ENCODE measurements around the gene SMIM44.
"Not testable (repeated sequence)": the region's sequence is repeated elsewhere in the genome, so short reads cannot be mapped to it uniquely, and the experiment has no call there.

Gene SMIM44

DNA sequence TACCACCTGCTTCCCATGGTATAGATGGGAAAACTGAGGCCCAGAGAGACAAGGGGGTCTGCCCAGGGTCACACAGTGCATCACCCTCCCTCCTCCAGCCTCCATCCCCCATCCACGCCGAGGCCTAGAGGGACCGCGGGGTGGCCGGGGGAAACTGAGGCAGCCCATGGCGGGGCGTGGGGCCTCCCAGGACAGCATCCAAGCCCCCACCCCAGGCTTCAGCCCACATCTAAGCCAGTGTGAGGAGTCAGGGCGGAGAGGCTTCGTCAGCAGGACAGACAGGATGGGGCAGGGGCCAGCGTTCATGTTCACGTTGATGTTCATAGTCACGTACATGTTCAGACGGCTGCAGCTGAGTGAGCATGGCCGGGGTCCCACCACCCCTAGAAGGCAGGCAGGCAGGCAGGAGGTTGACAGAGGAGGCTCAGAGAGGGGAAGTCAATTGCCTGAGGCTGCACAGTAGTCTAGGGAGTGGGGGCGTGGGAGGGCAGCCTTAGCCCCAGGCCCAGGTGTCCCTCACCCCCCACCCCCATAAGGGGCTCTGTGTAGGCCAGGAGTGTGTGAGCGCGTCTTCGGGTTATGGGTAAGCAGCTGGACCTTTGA is 26.2 kb downstream of the SMIM44 start:
- DNase-seq, result no peak

DNA sequence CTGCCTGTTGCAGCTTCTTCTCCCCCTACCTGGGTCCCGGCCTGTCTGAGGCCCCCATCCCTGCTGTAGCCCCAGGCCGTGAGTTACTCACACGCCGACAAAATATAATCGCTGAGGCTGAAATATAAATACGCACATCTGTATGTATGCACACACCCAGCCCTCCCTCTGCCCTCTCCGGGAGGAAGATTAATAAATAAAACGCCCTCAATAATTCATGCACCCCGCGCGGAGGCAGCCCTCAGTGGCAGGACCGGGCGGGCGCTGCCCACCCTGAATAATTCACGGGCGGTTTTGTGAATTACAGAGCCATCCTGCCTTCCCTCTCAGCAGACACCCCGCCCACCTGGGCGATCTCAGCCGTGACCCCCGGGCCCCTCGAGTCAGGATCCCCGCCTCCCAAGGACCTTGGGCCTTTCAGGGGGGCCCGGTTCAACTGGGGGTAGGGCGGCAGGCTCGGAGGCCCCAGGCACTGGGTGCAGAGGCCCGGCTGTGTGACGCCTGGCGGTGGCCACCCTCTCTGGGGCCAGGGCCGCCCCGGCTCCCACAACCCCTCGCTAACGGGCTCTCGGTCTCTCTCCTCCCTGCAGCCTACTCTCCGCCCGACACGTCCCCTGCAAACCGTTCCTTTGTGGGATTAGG is 27.2 kb downstream of the SMIM44 start:
- DNase-seq, result no peak

GRCh38 chr19:3455393-3455955 is 27.8 kb downstream of the SMIM44 start:
- no peak for DNase-seq

DNA sequence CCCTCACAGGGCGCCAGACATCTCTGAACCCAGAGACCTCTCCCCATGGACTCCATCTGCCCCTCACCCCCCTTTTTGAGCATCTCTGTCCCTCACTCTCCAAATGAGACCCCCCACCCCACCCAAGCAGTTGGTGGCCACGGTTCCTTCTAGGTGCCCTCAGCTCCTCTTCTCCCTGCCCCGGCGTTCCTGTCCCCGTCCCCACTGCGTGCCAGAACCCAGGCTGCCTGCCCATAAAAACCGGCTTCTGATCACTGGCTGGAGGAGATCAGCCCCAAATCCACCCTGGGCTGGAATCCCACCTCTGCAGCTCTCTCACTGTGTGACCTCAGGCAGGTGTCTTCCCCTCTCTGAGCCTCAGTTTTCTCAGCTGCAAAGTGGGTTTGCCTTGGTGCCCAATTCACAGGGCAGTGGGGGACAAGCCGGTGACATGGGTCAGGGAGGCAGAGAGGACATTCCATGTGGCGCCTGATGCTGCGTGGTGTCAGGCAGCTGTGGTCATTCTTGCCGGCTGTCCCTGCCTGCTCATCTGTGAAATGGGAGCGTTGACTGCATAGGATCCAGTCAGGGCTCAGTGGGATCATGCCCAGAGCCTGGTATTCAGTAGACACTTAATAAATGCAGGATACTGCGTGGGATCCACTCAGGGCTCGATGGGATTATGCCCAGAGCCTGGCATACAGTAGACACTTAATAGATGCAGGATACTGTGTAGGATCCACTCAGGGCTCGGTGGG is 28.4 kb downstream of the SMIM44 start:
- DNase-seq, result no peak

DNA sequence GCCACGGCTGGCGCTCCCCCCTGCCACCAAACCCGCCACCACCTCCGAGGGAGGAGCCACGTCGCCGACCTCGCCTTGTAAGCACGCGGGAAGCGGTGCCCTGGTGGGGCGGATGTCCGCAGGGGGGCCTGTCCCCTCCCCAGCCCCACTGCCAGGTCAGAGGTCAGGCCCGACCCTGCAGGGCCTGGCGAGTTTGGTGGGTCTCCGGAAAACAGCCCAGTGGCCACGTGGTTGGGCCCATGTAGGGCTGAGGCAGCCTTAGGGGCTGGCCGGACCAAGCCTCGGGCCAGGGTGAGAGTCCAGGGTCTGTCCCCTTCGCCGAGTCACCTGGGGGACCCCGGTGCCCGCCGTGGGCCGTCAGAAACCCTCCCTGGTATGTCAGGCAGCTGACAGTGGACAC is 29.4 kb downstream of the SMIM44 start:
- no peak for DNase-seq

GRCh38 chr19:3452942-3453214 is 30.4 kb downstream of the SMIM44 start:
- not testable (repeated sequence) for DNase-seq

DNA sequence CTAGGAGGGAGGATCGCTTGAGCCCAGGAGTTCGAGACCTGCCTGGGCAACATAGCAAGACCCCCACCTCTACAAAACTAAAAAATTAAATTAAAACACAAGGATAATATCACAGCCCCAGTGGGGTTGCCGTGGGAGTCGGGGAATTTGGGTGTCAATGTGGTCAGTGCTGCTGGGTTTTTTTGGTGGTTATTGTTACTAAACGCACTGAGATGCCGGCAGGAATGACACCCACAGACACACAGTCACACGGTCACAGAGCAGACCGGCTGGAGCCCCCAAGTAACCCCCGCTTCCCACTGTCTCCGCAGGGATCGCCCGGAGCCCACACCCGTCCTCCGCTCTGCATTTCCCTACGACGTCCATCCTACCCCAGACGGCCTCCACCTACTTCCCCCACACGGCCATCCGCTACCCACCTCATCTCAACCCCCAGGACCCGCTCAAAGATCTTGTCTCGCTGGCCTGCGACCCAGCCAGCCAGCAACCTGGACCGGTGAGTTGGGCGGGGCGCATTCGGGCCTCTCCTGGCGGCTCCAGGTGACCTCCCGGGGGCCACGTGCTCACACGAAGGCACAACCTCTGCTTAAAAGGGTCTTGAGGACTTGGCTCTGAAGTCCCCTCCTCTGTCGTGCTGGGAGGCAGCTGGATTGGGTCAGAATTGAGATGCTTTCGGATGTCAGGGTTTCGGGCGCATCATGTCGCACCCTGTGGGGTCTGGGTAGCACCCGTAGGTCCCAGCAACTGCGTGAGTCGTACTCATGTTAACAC is 30.9 kb downstream of the SMIM44 start:
- no peak for DNase-seq

GRCh38 chr19:3451451-3451866 is 31.8 kb downstream of the SMIM44 start:
- no peak for DNase-seq

- DNase-seq, result no peak
These were observed 32.3 kb downstream of the SMIM44 start for GRCh38 chr19:3450796-3451411.

GRCh38 chr19:3448616-3449334 is 34.5 kb downstream of the SMIM44 start:
- no peak for DNase-seq

DNA sequence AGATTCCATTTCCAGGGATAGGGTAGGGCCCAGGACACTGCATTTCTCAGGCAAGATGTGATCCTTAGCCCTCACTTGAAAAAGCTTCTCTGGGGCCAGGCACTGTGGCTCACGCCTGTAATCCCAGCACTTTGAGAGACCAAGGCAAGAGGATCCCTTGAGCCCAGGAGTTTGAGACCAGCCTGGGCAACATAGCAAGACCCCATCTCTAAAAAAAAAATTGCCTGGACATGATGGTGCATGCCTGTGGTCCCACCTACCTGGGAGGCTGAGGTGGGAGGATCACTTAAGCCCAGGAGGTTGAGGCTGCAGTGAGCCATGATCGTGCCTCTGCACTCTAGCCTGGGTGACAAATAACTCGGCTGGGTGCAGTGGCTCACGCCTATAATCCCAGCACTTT is 36.6 kb downstream of the SMIM44 start:
- not testable (repeated sequence) for DNase-seq

- DNase-seq, result no peak
These were observed 38.5 kb downstream of the SMIM44 start for GRCh38 chr19:3444695-3445234.

GRCh38 chr19:3443840-3444694 is 39.2 kb downstream of the SMIM44 start:
- no peak for DNase-seq

- DNase-seq, result no peak
These were observed 40.7 kb downstream of the SMIM44 start for GRCh38 chr19:3442487-3443071.

DNA sequence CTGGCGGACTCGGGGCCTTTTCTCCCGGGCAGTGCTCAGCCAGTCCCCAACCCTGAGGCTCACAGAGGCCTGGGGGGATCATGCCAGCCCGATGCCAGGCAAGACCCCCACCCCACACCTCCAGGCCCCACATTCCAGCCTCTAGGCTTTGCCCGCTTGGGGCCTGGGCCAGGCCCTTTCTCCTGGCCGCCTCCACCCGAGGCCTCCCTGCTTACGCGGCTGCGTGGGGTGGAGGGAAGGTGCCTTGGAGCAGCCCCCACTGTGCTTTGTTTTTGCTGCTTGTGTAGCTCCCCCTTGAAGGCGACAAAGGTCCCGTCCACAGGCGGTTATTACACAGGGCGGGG is 41.3 kb downstream of the SMIM44 start:
- DNase-seq, result no peak

DNA sequence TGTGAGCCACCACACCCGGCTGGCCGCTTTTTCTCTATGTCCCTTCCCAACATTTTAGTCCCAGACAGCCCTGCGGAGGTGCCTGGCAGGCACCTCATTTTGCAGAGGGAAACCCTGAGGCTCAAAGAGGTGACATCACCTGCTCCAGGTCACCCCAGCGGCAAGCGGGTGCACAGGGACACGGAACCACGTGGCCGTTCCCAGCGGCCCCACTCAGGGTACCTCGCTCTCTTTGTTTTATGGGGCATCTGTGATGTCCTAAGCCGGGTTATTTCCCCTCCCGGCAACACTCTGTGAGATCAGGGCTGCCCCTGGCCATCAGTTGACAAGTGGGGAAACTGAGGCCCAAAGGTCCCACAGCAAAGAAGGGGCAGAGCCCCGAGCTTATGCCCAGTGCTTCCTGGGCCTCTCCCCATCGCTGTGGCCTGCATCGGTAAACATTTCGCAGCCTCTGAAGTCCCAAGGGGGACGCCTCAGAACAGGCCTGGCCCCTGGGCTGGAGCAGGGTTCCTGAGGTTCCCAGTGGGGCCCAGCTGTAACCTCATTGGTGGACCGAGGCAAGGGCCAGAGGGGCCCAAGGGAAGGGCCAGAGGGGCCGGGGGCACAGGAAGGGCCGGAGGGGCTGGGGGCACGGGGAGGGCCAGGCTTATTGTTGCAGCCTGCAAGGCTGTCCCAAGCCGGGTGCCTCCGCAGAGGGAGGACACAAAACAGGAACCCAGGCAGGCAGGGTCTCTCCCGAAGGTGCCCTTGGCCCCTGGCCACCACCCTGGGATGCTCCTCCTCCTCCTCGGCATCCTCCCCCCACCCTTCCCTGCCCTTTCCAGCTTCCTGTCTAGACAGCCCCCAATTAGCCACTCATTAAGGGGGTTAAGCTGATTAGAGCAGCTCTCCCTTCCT is 41.9 kb downstream of the SMIM44 start:
- no peak for DNase-seq

- peak; percentile 38 for DNase-seq
These were observed 43.2 kb downstream of the SMIM44 start for GRCh38 chr19:3440082-3440481.

GRCh38 chr19:3434630-3435553 is 48.3 kb downstream of the SMIM44 start:
- peak; percentile 93 for DNase-seq

All from activated effector memory CD4-positive, alpha-beta T cell treated with Interleukin-2 at 50 U/mL for 16 hours (primary cell).